ENCODE measurements around the gene ANK2. TPM values are rescaled to one million over a fixed set of nuclear protein-coding genes. Genes with fewer than 3 reads are reported as not detected.

The ANK2 gene
- total RNA-seq, 2 experiments from 2014 or later, result 0.36 TPM; not detected in 1

DNA sequence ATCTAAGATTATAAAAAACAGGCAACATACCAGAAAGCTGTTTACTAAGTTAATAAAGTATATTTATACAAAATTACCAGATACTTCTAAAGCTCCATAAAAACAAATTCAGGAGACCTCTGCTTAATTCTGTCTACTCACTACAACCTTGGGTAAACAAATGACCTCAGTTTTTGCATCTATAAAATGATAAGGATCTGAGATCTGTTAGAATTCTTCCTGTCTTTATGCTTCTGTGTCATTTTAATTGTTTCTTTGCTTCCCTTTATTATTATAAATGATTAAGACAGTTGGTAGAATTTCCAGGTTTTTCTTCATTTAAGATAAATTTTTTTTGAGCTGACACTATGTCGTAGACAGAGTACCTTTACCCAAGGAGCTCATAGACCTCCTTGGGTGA is 76.0 kb downstream of the ANK2 start:
- H3K36me3 Mint-ChIP-seq (ENCODE audit: low read depth), result no peaks in the 10 kb centered on the region
- no peaks in the 10 kb centered on the region for H3K27me3 ChIP-seq (ENCODE audit: control insufficient read depth in 1 of 2, insufficient read depth in 2 of 2, low read length in 2 of 2)
- ChIA-PET POLR2A (no interaction called here), CTCF (no interaction called here)
- no peaks in the 10 kb centered on the region for H3K9me3 ChIP-seq (ENCODE audit: control insufficient read depth in 1 of 2, insufficient read depth in 1 of 2, low read length in 2 of 2)
- no peaks in the 10 kb centered on the region for H3K4me1 ChIP-seq (ENCODE audit: insufficient read depth, low read length)
- H3K36me3 ChIP-seq (ENCODE audit: insufficient read depth, low read length), result no peaks in the 10 kb centered on the region
- H3K4me1 Mint-ChIP-seq (ENCODE audit: low read depth), result no peaks in the 10 kb centered on the region
- H3K9me3 Mint-ChIP-seq, result no peaks in the 10 kb centered on the region
- no peaks in the 10 kb centered on the region for H3K27me3 Mint-ChIP-seq
- ATAC-seq (ENCODE audit: poor library complexity) (no peak), DNase-seq (no peak)
- H3K4me3 ChIP-seq (ENCODE audit: low read length), result no peak overlapping the region
- no peak overlapping the region for H3K27ac ChIP-seq (ENCODE audit: low read depth in 1 of 2, low read length in 2 of 2)
- no peak overlapping the region for H3K4me3 Mint-ChIP-seq
- no peak overlapping the region for H3K27ac Mint-ChIP-seq
- intact Hi-C loops (cut with DNase I, micrococcal nuclease), result no loop called here
- TF ChIP-seq, protein P1, sequence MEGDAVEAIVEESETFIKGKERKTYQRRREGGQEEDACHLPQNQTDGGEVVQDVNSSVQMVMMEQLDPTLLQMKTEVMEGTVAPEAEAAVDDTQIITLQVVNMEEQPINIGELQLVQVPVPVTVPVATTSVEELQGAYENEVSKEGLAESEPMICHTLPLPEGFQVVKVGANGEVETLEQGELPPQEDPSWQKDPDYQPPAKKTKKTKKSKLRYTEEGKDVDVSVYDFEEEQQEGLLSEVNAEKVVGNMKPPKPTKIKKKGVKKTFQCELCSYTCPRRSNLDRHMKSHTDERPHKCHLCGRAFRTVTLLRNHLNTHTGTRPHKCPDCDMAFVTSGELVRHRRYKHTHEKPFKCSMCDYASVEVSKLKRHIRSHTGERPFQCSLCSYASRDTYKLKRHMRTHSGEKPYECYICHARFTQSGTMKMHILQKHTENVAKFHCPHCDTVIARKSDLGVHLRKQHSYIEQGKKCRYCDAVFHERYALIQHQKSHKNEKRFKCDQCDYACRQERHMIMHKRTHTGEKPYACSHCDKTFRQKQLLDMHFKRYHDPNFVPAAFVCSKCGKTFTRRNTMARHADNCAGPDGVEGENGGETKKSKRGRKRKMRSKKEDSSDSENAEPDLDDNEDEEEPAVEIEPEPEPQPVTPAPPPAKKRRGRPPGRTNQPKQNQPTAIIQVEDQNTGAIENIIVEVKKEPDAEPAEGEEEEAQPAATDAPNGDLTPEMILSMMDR (IDR thresholded peaks at IDR 0.05), result no peak

DNA sequence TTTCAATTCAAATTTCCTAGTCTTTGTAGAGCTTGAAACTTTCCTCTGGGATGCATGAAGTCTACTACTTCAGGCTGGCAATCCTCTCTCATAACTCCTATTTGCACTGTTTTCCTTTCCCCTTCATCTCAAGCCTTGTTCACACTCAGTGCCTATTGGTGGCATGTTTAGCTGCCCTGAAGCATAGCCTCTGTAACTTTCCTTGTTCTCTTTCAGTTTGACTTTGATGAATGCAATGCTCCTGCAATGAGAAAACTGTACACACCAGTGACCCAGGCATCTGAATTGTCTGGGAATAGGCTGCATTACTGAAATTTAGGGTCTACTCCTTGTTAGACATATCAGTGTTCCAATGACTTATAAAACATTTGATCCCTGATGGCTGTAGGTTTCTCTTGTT is 81.7 kb downstream of the ANK2 start:
- no peak for DNase-seq
- Mint-ChIP-seq H3K4me1 (ENCODE audit: low read depth) (no peaks in the 10 kb centered on the region), H3K9me3 (no peaks in the 10 kb centered on the region), H3K27me3 (peaks cover 10% of the 10 kb centered on the region), H3K36me3 (ENCODE audit: low read depth) (no peaks in the 10 kb centered on the region), H3K4me3 (no peak overlapping the region), H3K27ac (no peak overlapping the region)
- no peak for ATAC-seq (ENCODE audit: poor library complexity)
- H3K9me3 ChIP-seq (ENCODE audit: control insufficient read depth in 1 of 2, insufficient read depth in 1 of 2, low read length in 2 of 2), result no peaks in the 10 kb centered on the region
- H3K4me1 ChIP-seq (ENCODE audit: insufficient read depth, low read length), result no peaks in the 10 kb centered on the region
- H3K36me3 ChIP-seq (ENCODE audit: insufficient read depth, low read length), result no peaks in the 10 kb centered on the region
- intact Hi-C loops (cut with DNase I, micrococcal nuclease), result no loop called here
- CTCF ChIA-PET, result no interaction called here
- H3K27ac ChIP-seq (ENCODE audit: low read depth in 1 of 2, low read length in 2 of 2), result no peak overlapping the region
- TF ChIP-seq, protein P1 (IDR thresholded peaks at IDR 0.05), result no peak
- POLR2A ChIA-PET, result no interaction called here
- H3K27me3 ChIP-seq (ENCODE audit: control insufficient read depth in 1 of 2, insufficient read depth in 2 of 2, low read length in 2 of 2), result peaks cover 0 to 3% of the 10 kb centered on the region in 2 experiments
- H3K4me3 ChIP-seq (ENCODE audit: low read length), result no peak overlapping the region

DNA sequence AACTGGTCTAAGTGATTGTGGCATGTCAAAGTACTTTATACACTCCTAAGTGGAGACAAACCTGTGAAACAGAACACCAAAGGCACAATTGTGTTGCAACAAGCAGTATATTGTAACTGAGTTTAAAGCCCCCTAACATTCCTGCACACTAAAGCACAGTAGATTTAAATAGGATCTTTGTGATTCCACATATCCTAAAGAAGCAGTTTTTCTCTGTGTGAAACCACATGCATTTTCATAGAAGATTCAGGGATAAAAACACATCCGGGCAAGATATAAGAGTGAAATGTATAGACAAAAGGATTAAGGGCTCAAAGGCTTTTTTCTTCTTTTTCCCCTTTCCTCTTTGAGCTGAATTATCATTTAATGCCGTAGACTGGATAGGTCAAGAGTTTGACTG is 82.2 kb downstream of the ANK2 start:
- H3K27ac ChIP-seq (ENCODE audit: low read depth in 1 of 2, low read length in 2 of 2), result no peak overlapping the region
- H3K4me3 ChIP-seq (ENCODE audit: low read length), result no peak overlapping the region
- no peak for DNase-seq
- H3K36me3 ChIP-seq (ENCODE audit: insufficient read depth, low read length), result no peaks in the 10 kb centered on the region
- POLR2A ChIA-PET, result no interaction called here
- Mint-ChIP-seq H3K4me1 (ENCODE audit: low read depth) (no peaks in the 10 kb centered on the region), H3K27ac (no peak overlapping the region), H3K27me3 (peaks cover 11% of the 10 kb centered on the region), H3K4me3 (no peak overlapping the region), H3K9me3 (no peaks in the 10 kb centered on the region), H3K36me3 (ENCODE audit: low read depth) (no peaks in the 10 kb centered on the region)
- peaks cover 0 to 3% of the 10 kb centered on the region in 2 experiments for H3K27me3 ChIP-seq (ENCODE audit: control insufficient read depth in 1 of 2, insufficient read depth in 2 of 2, low read length in 2 of 2)
- ATAC-seq (ENCODE audit: poor library complexity), result no peak
- H3K4me1 ChIP-seq (ENCODE audit: insufficient read depth, low read length), result no peaks in the 10 kb centered on the region
- H3K9me3 ChIP-seq (ENCODE audit: control insufficient read depth in 1 of 2, insufficient read depth in 1 of 2, low read length in 2 of 2), result no peaks in the 10 kb centered on the region
- CTCF ChIA-PET, result no interaction called here
- TF ChIP-seq, protein P1 (IDR thresholded peaks at IDR 0.05), result no peak
- intact Hi-C loops (cut with DNase I, micrococcal nuclease), result no loop called here

Data from CD4-positive, alpha-beta T cell (primary cell).